DMS153 treated with DMSO at 0.1 percent for 48 hours (cell line): ENCODE data around the gene ZSCAN20.

Experiments used
- DNase-seq: peaks from one replicate; lab custom pipeline; 2025; ENCODE audit not compliant: unreplicated experiment; lab: John Stamatoyannopoulos, UW

Gene ZSCAN20

DNA sequence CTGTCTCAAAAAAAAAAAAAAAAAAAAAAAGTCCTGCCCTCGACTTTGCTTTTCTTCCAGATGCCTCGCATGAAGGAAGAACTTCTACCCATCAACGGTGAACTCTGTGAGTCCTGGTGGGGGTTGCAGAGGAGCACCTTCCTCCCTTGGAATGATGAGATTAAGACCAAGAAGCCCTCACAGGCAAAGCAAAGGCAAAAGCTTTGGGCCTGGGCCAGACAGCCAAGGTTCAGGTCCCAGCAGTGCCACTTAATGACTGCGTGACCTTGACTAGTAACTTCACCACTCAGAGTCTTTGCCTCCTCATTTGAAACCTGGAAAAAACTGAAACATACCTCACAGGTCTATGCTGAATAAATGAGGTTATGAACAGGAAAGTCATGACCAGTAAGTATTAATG lies 55.5 kb downstream of the ZSCAN20 start:
- DNase-seq, result no peak

DNA sequence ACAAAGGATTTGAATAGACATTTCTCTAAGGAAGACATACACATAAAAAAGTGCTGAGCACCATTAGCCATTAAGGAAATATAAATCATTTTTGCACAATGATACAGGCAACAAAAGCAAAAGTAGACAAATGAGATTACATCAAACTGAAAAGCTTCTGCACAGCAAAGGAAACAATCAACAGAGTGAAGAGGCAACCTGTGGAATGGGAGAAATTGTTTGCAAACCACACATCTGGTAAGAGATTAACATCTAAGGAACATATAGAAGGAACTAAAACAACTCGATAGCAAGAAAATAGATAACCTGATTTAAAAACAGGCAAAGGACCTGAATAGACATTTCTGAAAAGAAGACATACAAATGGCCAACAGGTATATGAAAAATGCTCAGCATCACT lies 57.5 kb downstream of the ZSCAN20 start:
- no peak for DNase-seq

DNA sequence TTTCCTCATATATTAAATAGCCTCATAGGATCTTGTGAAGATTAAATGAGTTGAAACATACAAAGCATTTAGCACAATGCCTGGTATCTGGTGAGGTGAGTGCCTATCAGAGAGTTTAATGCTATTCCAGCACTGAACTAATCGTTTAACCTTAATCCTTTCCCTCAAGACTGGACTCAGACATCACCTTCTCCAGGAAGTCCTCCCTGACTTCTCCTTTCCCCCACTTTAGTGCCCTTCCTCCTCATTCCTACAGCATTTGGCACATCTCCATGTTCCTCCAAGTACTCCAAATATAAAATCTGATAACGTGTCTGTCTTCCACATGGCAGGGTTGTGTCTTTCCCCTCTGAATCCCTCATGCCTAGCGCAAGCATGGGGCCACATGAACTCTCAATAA lies 59.8 kb downstream of the ZSCAN20 start:
- DNase-seq, result no peak

DNA sequence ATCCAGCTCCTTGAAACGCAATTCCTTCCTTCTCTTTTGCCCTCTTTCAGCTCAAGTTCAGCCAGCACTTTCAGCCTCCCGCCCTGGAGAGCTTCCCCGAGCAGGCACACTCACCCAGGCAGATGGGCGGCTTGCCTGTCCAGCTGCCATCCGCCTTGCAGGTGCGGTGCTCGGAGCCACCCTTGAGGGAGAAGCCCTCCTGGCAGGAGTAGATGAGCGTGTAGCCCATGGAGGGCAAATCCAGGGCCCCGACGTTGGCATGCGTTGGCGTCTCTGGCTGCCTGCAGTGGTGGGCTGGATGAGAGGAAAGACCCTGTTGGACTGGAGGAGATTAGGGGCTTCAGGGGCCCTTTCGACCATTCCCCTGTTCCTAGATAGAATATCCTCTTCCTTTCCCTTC lies 60.5 kb downstream of the ZSCAN20 start:
- no peak for DNase-seq

DNA sequence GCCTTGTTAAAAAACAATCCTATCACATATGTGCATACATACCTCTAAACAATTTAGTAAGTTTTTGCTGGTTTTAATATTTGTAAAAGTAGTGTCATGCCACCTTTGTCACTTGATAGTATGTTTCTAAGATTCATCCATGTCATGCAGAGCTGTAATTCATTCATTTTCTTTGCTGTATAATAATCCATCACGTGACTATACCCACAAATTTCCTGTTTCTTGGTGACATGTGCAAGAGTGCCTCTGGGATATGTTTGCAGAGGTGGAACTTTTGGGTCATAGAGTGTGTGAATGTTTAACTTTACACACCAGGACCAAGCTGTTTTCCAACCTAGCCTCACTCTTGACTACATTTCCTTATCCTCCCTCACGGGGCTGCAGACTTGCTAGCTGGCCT lies 62.9 kb downstream of the ZSCAN20 start:
- DNase-seq, result no peak

DNA sequence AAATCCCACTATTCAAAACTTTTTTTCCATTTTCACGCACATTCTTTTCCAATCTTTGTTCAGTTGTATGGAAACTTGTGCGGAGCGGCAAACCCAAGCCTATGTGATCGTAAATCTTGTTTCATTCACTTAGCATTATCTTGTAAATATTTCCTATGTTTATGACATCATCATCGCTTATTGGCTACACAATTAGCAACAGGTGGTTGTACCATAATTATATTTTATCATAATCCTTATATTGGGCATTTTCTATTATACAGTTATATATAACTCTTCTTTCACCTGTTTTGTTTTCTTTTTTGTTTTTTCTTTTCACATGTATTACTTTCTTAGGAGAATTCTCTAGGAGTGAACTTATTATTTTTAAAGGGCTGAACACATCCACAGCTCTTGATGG lies 65.4 kb downstream of the ZSCAN20 start:
- no peak for DNase-seq

DNA sequence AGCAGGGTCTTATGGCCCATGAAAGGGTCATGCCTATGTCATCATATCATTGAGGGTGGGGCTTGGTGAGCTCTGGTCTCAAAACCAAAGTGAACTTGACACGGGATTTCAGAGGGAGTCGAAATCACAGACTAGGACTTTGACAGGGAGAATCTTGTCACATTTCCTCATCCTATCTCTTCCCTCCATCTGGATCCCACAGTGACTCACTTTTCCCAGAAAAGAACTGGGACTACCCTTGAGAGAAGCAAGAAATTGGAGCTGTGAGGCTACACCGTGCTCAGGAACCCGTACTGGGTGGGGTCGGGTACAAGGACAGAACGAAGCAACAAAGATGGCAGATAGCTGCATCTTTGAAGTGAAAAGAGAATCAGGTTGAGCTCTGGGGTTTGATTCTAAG lies 69.5 kb downstream of the ZSCAN20 start:
- no peak for DNase-seq
